Uterus (tissue), 2 donors: ENCODE data around the gene SSH2.

ENCODE experiments used
- CTCF ChIP-seq, 4 experiments: fragments of 200-600 bp in 2 of 4; fragments of 450-650 bp in 2 of 4; sonication (generic) in 2 of 4; IDR thresholded peaks; one replicate each; pipeline ENCODE4 v1.5.1; 2016 to 2019; ENCODE audit warnings: antibody characterized with exemption in 4 of 4, mild to moderate bottlenecking in 2 of 4, moderate library complexity in 1 of 4
- POLR2A ChIP-seq, 2 donors: fragments of 450-650 bp; IDR thresholded peaks; one replicate each; pipeline ENCODE4 v1.6.1; 2016; ENCODE audit warnings: antibody characterized with exemption in 2 of 2, mild to moderate bottlenecking in 1 of 2, moderate library complexity in 1 of 2

- TF ChIP-seq CTCF (IDR thresholded peaks at IDR 0.05) (no peak), POLR2A (IDR thresholded peaks at IDR 0.05) (no peak)
These were observed 211.5 kb downstream of the SSH2 start for GRCh38 chr17:29718446-29719039.
